DOHH2 (cell line): ENCODE measurements around the gene NEURL1.

ENCODE experiments used
- H3F3A ChIP-seq: fragments of 200-600 bp; sonication (generic), shearing (Covaris generic); 2 replicates; pipeline ENCODE4 v1.6.0; 2016; ENCODE audit warnings: antibody characterized with exemption, mild to moderate bottlenecking; ENCODE audit not compliant: control insufficient read depth, insufficient read depth
- H3K27ac ChIP-seq: fragments of 200-600 bp; sonication (generic); 2 replicates; pipeline ENCODE4 v1.5.1; 2014; ENCODE audit warnings: low read depth, mild to moderate bottlenecking, low read length, moderate library complexity
- H3K27me3 ChIP-seq: fragments of 200-600 bp; sonication (generic); 2 replicates; pipeline ENCODE4 v1.6.1; 2014; ENCODE audit warnings: mild to moderate bottlenecking, low read length, mixed read lengths; ENCODE audit not compliant: control insufficient read depth
- H3K36me3 ChIP-seq: fragments of 200-600 bp; sonication (generic); 2 replicates; pipeline ENCODE4 v1.6.1; 2014; ENCODE audit warnings: mild to moderate bottlenecking, low read length, moderate library complexity, mixed read lengths; ENCODE audit not compliant: control insufficient read depth
- H3K4me1 ChIP-seq: fragments of 200-600 bp; sonication (generic); 2 replicates; pipeline ENCODE4 v1.6.1; 2014; ENCODE audit warnings: mild to moderate bottlenecking, low read length, mixed read lengths; ENCODE audit not compliant: control insufficient read depth
- H3K4me2 ChIP-seq: fragments of 200-600 bp; sonication (generic); 2 replicates; pipeline ENCODE4 v1.6.0; 2014; ENCODE audit warnings: mild to moderate bottlenecking, low read length, moderate library complexity
- H3K4me3 ChIP-seq: fragments of 200-600 bp; sonication (generic); 2 replicates; pipeline ENCODE4 v1.5.1; 2014; ENCODE audit warnings: mild to moderate bottlenecking, low read length, mixed read lengths
- H3K79me2 ChIP-seq: fragments of 200-600 bp; sonication (generic); 2 replicates; pipeline ENCODE4 v1.6.1; 2014; ENCODE audit warnings: mild to moderate bottlenecking, low read length, mixed read lengths; ENCODE audit not compliant: control insufficient read depth
- H3K9me2 ChIP-seq: fragments of 200-600 bp; sonication (generic); replicated peaks from 2 replicates; pipeline ENCODE4 v1.6.1; 2014; ENCODE audit warnings: mild to moderate bottlenecking, low read length, mixed read lengths; ENCODE audit not compliant: control insufficient read depth
- H3K9me3 ChIP-seq: fragments of 200-600 bp; sonication (generic); 2 replicates; pipeline ENCODE4 v1.6.1; 2014; ENCODE audit warnings: antibody characterized with exemption, low read length, mixed read lengths; ENCODE audit not compliant: control insufficient read depth, insufficient read depth
- H4K20me1 ChIP-seq: fragments of 200-600 bp; sonication (generic); 2 replicates; pipeline ENCODE4 v1.6.0; 2014; ENCODE audit warnings: low read depth, mild to moderate bottlenecking, antibody characterized with exemption, low read length, moderate library complexity; ENCODE audit not compliant: control insufficient read depth, insufficient read depth
- CTCF ChIP-seq: fragments of 200-600 bp; sonication (generic); IDR thresholded peaks from one replicate; pipeline ENCODE4 v1.5.1; 2014; ENCODE audit warnings: antibody characterized with exemption, mild to moderate bottlenecking, low read depth, low read length; ENCODE audit not compliant: poor library complexity, severe bottlenecking
- EZH2phosphoT487 ChIP-seq: fragments of 200-600 bp; sonication (generic); IDR thresholded peaks from 2 replicates; pipeline ENCODE4 v1.6.1; 2017; ENCODE audit warnings: borderline replicate concordance, mild to moderate bottlenecking, antibody characterized with exemption, low read length, moderate library complexity, mixed read lengths

NEURL1 gene

GRCh38 chr10:103492655-103493261 is 747 bp upstream of the NEURL1 start:
- peaks cover 18% of the 10 kb centered on the region for H3K4me1 ChIP-seq
- H3K27me3 ChIP-seq, result peaks cover 55% of the 10 kb centered on the region
- no peaks in the 10 kb centered on the region for H3K9me3 ChIP-seq
- H3K4me2 ChIP-seq, result peak overlapping the region; percentile 70; the same call in 1 of the 2 replicates
- H3K27ac ChIP-seq, result no peak overlapping the region
- no peaks in the 10 kb centered on the region for H3F3A ChIP-seq
- no peak overlapping the region; the same call in 1 of the 2 replicates for H3K4me3 ChIP-seq
- H4K20me1 ChIP-seq, result no peaks in the 10 kb centered on the region
- no peaks in the 10 kb centered on the region for H3K9me2 ChIP-seq
- H3K79me2 ChIP-seq, result no peaks in the 10 kb centered on the region
- no peaks in the 10 kb centered on the region for H3K36me3 ChIP-seq
- TF ChIP-seq EZH2phosphoT487, result no peak
- no peak for TF ChIP-seq CTCF

- Histone ChIP-seq H3K36me3 (no peaks in the 10 kb centered on the region), H3K79me2 (no peaks in the 10 kb centered on the region), H3K4me1 (peaks cover 18% of the 10 kb centered on the region), H3F3A (no peaks in the 10 kb centered on the region), H3K4me3 (peak overlapping the region; percentile 61), H4K20me1 (no peaks in the 10 kb centered on the region), H3K9me3 (no peaks in the 10 kb centered on the region), H3K27ac (no peak overlapping the region), H3K4me2 (peak overlapping the region; percentile 70), H3K9me2 (no peaks in the 10 kb centered on the region), H3K27me3 (peaks cover 60% of the 10 kb centered on the region)
- TF ChIP-seq CTCF, result no peak
- TF ChIP-seq EZH2phosphoT487, result peak; percentile 63; the same call in 1 of the 2 replicates
Measured at GRCh38 chr10:103493916-103494877, 692 bp downstream of the NEURL1 start.

- no peaks in the 10 kb centered on the region for H3K9me3 ChIP-seq
- no peaks in the 10 kb centered on the region for H3K79me2 ChIP-seq
Measured at GRCh38 chr10:103495321-103495720, 1.8 kb downstream of the NEURL1 start.

More at GRCh38 chr10:103495321-103495720, 1.8 kb downstream of the NEURL1 start:
- Histone ChIP-seq H3K4me2 (no peak overlapping the region), H3K4me1 (peaks cover 17% of the 10 kb centered on the region), H3K27me3 (peaks cover 68% of the 10 kb centered on the region), H3K36me3 (no peaks in the 10 kb centered on the region), H3F3A (no peaks in the 10 kb centered on the region), H4K20me1 (no peaks in the 10 kb centered on the region), H3K4me3 (no peak overlapping the region), H3K9me2 (no peaks in the 10 kb centered on the region), H3K27ac (no peak overlapping the region)
- TF ChIP-seq EZH2phosphoT487, result no peak
